Astrocyte of the cerebellum (primary cell): ENCODE data around the gene EPO.

Experiments
- DNase-seq: peaks from one replicate; pipeline ENCODE4 v3.0.0-alpha.2; 2011; ENCODE audit warnings: low read depth
- H3K4me3 ChIP-seq: 2 replicates; pipeline ENCODE4 v1.5.1; 2011; ENCODE audit warnings: mild to moderate bottlenecking, low read depth, low read length, moderate library complexity
- CTCF ChIP-seq: IDR thresholded peaks from 2 replicates; pipeline ENCODE4 v1.5.1; 2012; ENCODE audit warnings: low read length, low read depth, moderate library complexity, mild to moderate bottlenecking; ENCODE audit errors: missing control alignments
- in situ Hi-C: cut with HindIII; loops from 2 replicates; pipeline ENCODE4 v1.10.0; 2017; ENCODE audit warnings: low sequenced_read_pairs

The EPO gene

GRCh38 chr7:100687261-100687660 lies 33.0 kb upstream of the EPO start:
- TF ChIP-seq CTCF = no peak
- in situ Hi-C loops = no loop called here
- H3K4me3 ChIP-seq = no peak overlapping the region
- DNase-seq = no peak

- no peak for DNase-seq
- TF ChIP-seq CTCF = no peak
- no peak overlapping the region for H3K4me3 ChIP-seq
- in situ Hi-C loops = no loop called here
Observed at GRCh38 chr7:100687751-100688300, 32.4 kb upstream of the EPO start.

- in situ Hi-C loops = no loop called here
- H3K4me3 ChIP-seq = no peak overlapping the region
- DNase-seq = no peak
- no peak for TF ChIP-seq CTCF
Observed at GRCh38 chr7:100688326-100688860, 31.9 kb upstream of the EPO start.

- in situ Hi-C loops = no loop called here
- DNase-seq = no peak
- H3K4me3 ChIP-seq = no peak overlapping the region
- TF ChIP-seq CTCF = no peak
Observed at GRCh38 chr7:100689230-100690135, 30.8 kb upstream of the EPO start.

GRCh38 chr7:100691676-100692577 lies 28.3 kb upstream of the EPO start:
- in situ Hi-C loops = no loop called here
- peak; percentile 55 for DNase-seq
- peak; percentile 90 for TF ChIP-seq CTCF
- peak overlapping the region; percentile 82 for H3K4me3 ChIP-seq

GRCh38 chr7:100692578-100692961 lies 27.7 kb upstream of the EPO start:
- no peak for TF ChIP-seq CTCF
- in situ Hi-C loops = no loop called here
- peak overlapping the region; percentile 82 for H3K4me3 ChIP-seq
- DNase-seq = no peak
